ENCODE data around the gene TMEM89.

The TMEM89 gene

DNA sequence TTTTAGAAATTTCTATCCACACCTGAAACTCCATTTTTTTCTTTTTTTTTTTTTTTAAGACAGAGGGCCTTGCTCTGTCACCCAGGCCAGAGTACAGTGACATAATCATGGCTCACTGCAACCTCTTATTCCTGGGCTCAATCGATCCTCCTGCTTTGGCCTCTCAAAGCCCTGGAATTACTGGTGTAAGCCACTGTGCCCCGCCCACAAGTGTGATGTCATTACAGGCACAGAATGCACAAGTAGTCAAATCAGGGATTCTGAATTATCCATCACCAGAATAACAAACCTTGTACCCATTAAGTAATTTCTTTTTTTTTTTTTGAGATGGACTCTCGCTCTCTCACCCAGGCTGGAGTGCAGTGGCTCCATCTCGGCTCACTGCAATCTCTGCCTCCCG, 14.1 kb downstream of the TMEM89 start:
- no peaks in the 10 kb centered on the region for H4K20me1 ChIP-seq (ENCODE audit: insufficient read depth, low read length)
- peaks cover 7% of the 10 kb centered on the region; the same call in 1 of the 2 replicates for H3K4me1 ChIP-seq (ENCODE audit: low read length)
- no peaks in the 10 kb centered on the region for H3K9me3 ChIP-seq (replicated peaks; ENCODE audit: insufficient read depth, low read length)
- H3K79me2 ChIP-seq (ENCODE audit: low read length) = peaks cover 31% of the 10 kb centered on the region
- no peak overlapping the region for H3K27ac ChIP-seq (ENCODE audit: low read length)
- no peaks in the 10 kb centered on the region for H3F3A ChIP-seq (ENCODE audit: insufficient read depth, low read length)
- no peak overlapping the region for H3K9ac ChIP-seq (ENCODE audit: low read length)
- H2AFZ ChIP-seq (ENCODE audit: low read length) = no peak overlapping the region
- H3K4me2 ChIP-seq (ENCODE audit: low read depth, low read length) = no peak overlapping the region
- no peaks in the 10 kb centered on the region; the same call in 1 of the 2 replicates for H3K36me3 ChIP-seq (replicated peaks; ENCODE audit: insufficient read depth, low read length)
- DNase-seq = no peak
- no peak overlapping the region for H3K4me3 ChIP-seq (ENCODE audit: low read length)
- TF ChIP-seq EZH2phosphoT487 (IDR thresholded peaks at IDR 0.05; ENCODE audit: low read length) (no peak), EZH2 (optimal IDR thresholded peaks at IDR 0.05; ENCODE audit: low read depth, low read length) (no peak)
- TF ChIP-seq, protein P1, sequence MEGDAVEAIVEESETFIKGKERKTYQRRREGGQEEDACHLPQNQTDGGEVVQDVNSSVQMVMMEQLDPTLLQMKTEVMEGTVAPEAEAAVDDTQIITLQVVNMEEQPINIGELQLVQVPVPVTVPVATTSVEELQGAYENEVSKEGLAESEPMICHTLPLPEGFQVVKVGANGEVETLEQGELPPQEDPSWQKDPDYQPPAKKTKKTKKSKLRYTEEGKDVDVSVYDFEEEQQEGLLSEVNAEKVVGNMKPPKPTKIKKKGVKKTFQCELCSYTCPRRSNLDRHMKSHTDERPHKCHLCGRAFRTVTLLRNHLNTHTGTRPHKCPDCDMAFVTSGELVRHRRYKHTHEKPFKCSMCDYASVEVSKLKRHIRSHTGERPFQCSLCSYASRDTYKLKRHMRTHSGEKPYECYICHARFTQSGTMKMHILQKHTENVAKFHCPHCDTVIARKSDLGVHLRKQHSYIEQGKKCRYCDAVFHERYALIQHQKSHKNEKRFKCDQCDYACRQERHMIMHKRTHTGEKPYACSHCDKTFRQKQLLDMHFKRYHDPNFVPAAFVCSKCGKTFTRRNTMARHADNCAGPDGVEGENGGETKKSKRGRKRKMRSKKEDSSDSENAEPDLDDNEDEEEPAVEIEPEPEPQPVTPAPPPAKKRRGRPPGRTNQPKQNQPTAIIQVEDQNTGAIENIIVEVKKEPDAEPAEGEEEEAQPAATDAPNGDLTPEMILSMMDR (IDR thresholded peaks at IDR 0.05; ENCODE audit: low read length) = no peak
- H3K9me2 ChIP-seq (replicated peaks; ENCODE audit: insufficient read depth, low read length) = no peaks in the 10 kb centered on the region
- H3K27me3 ChIP-seq (replicated peaks; ENCODE audit: insufficient read depth, low read length) = no peaks in the 10 kb centered on the region

GRCh38 chr3:48601622-48601994, 20.0 kb downstream of the TMEM89 start:
- H3K36me3 ChIP-seq (replicated peaks; ENCODE audit: insufficient read depth, low read length) = no peaks in the 10 kb centered on the region; the same call in 1 of the 2 replicates
- H3K4me3 ChIP-seq (ENCODE audit: low read length) = no peak overlapping the region
- H2AFZ ChIP-seq (ENCODE audit: low read length) = no peak overlapping the region
- no peaks in the 10 kb centered on the region for H3K9me2 ChIP-seq (replicated peaks; ENCODE audit: insufficient read depth, low read length)
- H3K4me2 ChIP-seq (ENCODE audit: low read depth, low read length) = no peak overlapping the region
- no peak for DNase-seq
- no peaks in the 10 kb centered on the region for H4K20me1 ChIP-seq (ENCODE audit: insufficient read depth, low read length)
- H3K9me3 ChIP-seq (replicated peaks; ENCODE audit: insufficient read depth, low read length) = no peaks in the 10 kb centered on the region
- H3K79me2 ChIP-seq (ENCODE audit: low read length) = peaks cover 10% of the 10 kb centered on the region; the same call in 1 of the 2 replicates
- no peak overlapping the region for H3K9ac ChIP-seq (ENCODE audit: low read length)
- no peak overlapping the region for H3K27ac ChIP-seq (ENCODE audit: low read length)
- no peaks in the 10 kb centered on the region for H3K27me3 ChIP-seq (replicated peaks; ENCODE audit: insufficient read depth, low read length)
- no peaks in the 10 kb centered on the region for H3K4me1 ChIP-seq (ENCODE audit: low read length)
- TF ChIP-seq EZH2 (optimal IDR thresholded peaks at IDR 0.05; ENCODE audit: low read depth, low read length) = no peak
- no peak for TF ChIP-seq EZH2phosphoT487 (IDR thresholded peaks at IDR 0.05; ENCODE audit: low read length)
- TF ChIP-seq, protein P1 (IDR thresholded peaks at IDR 0.05; ENCODE audit: low read length) = no peak
- no peaks in the 10 kb centered on the region for H3F3A ChIP-seq (ENCODE audit: insufficient read depth, low read length)

GRCh38 chr3:48600711-48601621, 20.6 kb downstream of the TMEM89 start:
- DNase-seq = no peak
- Histone ChIP-seq H4K20me1 (ENCODE audit: insufficient read depth, low read length) (no peaks in the 10 kb centered on the region), H3K4me2 (ENCODE audit: low read depth, low read length) (no peak overlapping the region), H3K27me3 (replicated peaks; ENCODE audit: insufficient read depth, low read length) (no peaks in the 10 kb centered on the region), H3K4me1 (ENCODE audit: low read length) (no peaks in the 10 kb centered on the region), H3K9me2 (replicated peaks; ENCODE audit: insufficient read depth, low read length) (no peaks in the 10 kb centered on the region), H2AFZ (ENCODE audit: low read length) (no peak overlapping the region), H3K27ac (ENCODE audit: low read length) (no peak overlapping the region), H3K79me2 (ENCODE audit: low read length) (peaks cover 9% of the 10 kb centered on the region; the same call in 1 of the 2 replicates), H3F3A (ENCODE audit: insufficient read depth, low read length) (no peaks in the 10 kb centered on the region), H3K36me3 (replicated peaks; ENCODE audit: insufficient read depth, low read length) (no peaks in the 10 kb centered on the region; the same call in 1 of the 2 replicates), H3K4me3 (ENCODE audit: low read length) (no peak overlapping the region), H3K9me3 (replicated peaks; ENCODE audit: insufficient read depth, low read length) (no peaks in the 10 kb centered on the region), H3K9ac (ENCODE audit: low read length) (no peak overlapping the region)
- TF ChIP-seq EZH2 (optimal IDR thresholded peaks at IDR 0.05; ENCODE audit: low read depth, low read length) (no peak), EZH2phosphoT487 (IDR thresholded peaks at IDR 0.05; ENCODE audit: low read length) (no peak)
- TF ChIP-seq, protein P1 (IDR thresholded peaks at IDR 0.05; ENCODE audit: low read length) = no peak

Data from MM.1S (cell line).